ENCODE results near the gene WNK2. TPM values are rescaled to one million over a fixed set of nuclear protein-coding genes. Genes with fewer than 3 reads are reported as not detected.

Gene WNK2
- total RNA-seq, 4 donors from 2014 or later = 6.2 to 31.9 (median 18.9) TPM

DNA sequence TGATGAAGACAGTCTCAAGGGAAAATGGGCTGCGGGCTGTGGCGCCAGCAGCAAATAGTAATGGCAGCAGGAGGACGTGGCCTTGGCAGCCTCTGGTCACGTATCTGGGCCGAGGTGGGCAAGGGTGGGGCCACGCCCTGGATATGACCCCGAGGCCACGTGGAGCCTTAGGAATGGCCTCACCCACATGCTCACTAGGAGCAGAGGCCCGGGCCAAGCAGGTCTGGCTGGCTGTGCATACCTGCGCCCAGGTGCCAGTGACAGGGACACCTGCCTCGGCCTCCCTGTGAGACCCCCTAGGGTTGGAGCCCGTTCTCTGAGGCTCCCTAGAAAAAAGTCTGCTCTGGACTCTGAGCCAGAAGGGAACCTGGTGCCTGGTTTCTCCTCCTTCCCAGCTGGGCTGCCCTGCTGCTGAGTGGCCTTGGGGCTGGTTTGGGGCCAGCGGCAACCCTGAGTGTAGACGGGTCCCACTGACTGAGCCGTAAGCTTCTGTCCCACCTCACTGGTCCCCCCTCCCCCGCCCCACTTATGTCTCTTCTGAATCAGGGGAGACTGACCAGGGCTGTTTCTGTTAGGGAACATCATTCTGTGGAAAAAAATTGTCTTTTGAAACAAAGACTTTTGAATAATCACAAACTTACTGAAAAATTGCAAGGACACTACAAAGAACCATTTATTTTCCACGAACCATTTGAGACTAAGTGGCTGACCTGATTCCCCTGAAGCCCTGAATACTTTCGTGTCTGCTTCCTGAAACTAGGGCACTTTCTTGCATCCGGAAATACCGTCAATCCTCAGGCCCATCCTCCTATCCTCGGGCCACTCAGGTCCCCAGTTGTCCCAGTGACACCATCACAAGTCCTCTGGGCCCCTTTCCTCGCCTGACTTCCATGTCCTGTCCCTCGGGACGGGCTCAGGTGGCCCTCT lies 60.8 kb downstream of the WNK2 start:
- no peaks in the 10 kb centered on the region for H3K4me1 ChIP-seq
- H3K4me3 ChIP-seq = no peak overlapping the region
- DNase-seq = no peak
- TF ChIP-seq, protein P1, sequence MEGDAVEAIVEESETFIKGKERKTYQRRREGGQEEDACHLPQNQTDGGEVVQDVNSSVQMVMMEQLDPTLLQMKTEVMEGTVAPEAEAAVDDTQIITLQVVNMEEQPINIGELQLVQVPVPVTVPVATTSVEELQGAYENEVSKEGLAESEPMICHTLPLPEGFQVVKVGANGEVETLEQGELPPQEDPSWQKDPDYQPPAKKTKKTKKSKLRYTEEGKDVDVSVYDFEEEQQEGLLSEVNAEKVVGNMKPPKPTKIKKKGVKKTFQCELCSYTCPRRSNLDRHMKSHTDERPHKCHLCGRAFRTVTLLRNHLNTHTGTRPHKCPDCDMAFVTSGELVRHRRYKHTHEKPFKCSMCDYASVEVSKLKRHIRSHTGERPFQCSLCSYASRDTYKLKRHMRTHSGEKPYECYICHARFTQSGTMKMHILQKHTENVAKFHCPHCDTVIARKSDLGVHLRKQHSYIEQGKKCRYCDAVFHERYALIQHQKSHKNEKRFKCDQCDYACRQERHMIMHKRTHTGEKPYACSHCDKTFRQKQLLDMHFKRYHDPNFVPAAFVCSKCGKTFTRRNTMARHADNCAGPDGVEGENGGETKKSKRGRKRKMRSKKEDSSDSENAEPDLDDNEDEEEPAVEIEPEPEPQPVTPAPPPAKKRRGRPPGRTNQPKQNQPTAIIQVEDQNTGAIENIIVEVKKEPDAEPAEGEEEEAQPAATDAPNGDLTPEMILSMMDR (IDR thresholded peaks at IDR 0.05) = no peak
- no peak for TF ChIP-seq POLR2A (IDR thresholded peaks at IDR 0.05)
- no peaks in the 10 kb centered on the region for H3K36me3 ChIP-seq
- H3K9me3 ChIP-seq = no peaks in the 10 kb centered on the region
- no peaks in the 10 kb centered on the region for H3K27me3 ChIP-seq
- H3K27ac ChIP-seq = no peak overlapping the region
- intact Hi-C loops (cut with DNase I; ENCODE audit: low total_unique reads) = no loop called here

DNA sequence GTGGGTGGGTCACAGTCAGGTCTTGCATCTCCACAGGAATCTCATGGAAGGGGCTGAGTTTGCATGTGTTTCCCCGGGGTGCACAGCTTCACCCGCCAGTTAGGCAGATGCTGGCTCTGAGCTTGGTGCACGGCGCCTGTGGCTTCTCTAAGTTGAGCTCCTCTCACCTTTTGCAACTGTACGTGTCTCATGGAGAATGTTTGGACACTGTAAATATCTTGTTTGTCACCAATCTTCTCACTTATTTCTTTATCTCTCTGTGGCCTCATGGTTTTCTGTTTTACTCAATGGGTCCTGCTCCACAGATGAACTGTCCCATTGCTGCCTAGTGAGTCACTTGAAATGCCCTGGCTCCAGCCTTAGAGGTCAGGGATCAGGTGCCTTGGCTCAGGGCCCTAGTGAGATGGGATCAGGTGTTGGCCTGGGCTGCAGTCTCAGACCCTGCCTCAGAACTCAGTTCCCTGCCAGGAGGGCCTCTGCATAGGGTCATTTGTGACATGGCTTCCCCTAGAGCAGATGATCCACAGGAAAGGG lies 61.6 kb downstream of the WNK2 start:
- Histone ChIP-seq H3K4me3 (no peak overlapping the region), H3K36me3 (no peaks in the 10 kb centered on the region), H3K27ac (no peak overlapping the region), H3K27me3 (no peaks in the 10 kb centered on the region), H3K4me1 (no peaks in the 10 kb centered on the region), H3K9me3 (no peaks in the 10 kb centered on the region)
- no peak for TF ChIP-seq POLR2A (IDR thresholded peaks at IDR 0.05)
- TF ChIP-seq, protein P1 (IDR thresholded peaks at IDR 0.05) = no peak
- intact Hi-C loops (cut with DNase I; ENCODE audit: low total_unique reads) = no loop called here
- DNase-seq = no peak

DNA sequence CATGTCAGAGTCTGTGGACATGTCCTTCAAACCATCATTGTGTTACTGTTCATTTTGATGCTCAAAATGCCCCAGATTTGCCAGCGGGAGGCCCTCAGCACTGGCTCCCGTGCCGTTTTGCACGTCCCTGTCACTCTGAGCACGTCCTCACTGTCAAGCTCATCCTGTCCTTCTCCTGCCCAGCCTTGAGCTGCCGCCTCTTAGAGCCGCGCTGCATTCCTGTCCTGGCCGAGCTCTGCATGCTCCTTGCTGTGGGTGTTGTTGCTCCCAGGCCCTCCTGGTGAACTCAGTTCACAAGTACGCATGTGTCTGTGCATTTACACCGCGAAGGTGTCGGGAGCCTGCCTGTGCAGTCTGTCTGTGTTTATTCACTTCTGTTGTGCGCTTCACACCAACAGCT lies 62.2 kb downstream of the WNK2 start:
- Histone ChIP-seq H3K4me1 (no peaks in the 10 kb centered on the region), H3K27ac (no peak overlapping the region), H3K4me3 (no peak overlapping the region), H3K36me3 (no peaks in the 10 kb centered on the region), H3K9me3 (no peaks in the 10 kb centered on the region), H3K27me3 (no peaks in the 10 kb centered on the region)
- no peak for TF ChIP-seq POLR2A (IDR thresholded peaks at IDR 0.05)
- TF ChIP-seq, protein P1 (IDR thresholded peaks at IDR 0.05) = no peak
- DNase-seq = no peak
- intact Hi-C loops (cut with DNase I; ENCODE audit: low total_unique reads) = no loop called here

DNA sequence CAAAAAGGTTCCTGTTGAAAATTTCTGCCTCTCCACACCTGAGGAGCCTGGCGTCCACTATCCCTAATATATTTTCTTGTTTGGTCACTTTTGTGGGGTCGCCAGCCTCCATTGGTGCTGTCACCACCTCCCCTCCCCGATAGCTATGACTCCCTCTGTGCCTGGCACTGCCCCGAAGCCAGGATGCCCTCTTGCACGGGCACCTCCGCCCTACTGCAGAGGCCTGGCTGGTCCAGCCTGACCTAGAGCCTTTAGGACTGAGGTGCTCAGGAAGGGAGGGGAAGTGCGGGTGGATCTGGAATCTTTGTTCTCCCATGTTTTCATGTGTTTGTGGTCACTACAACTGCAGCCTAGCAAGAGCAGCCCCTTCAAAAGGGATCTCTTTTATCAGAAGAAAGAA lies 62.6 kb downstream of the WNK2 start:
- no peak overlapping the region for H3K4me3 ChIP-seq
- no peak for DNase-seq
- H3K9me3 ChIP-seq = no peaks in the 10 kb centered on the region
- H3K4me1 ChIP-seq = no peaks in the 10 kb centered on the region
- no peaks in the 10 kb centered on the region for H3K27me3 ChIP-seq
- H3K27ac ChIP-seq = no peak overlapping the region
- intact Hi-C loops (cut with DNase I; ENCODE audit: low total_unique reads) = no loop called here
- no peaks in the 10 kb centered on the region for H3K36me3 ChIP-seq
- TF ChIP-seq, protein P1 (IDR thresholded peaks at IDR 0.05) = no peak
- TF ChIP-seq POLR2A (IDR thresholded peaks at IDR 0.05) = no peak
